K562 (cell line): ENCODE data around the gene TSPAN18. TPM values are rescaled to one million over a fixed set of nuclear protein-coding genes. Genes with fewer than 3 reads are reported as not detected.

Experiments
- ATAC-seq: fragments of 200-7000 bp; cut with Tn5 transposase; 3 replicates; pipeline ENCODE4 v1.9.1; 2020; ENCODE audit warnings: moderate library complexity
- BruUV-seq: library from RNA; stranded (reverse); fragments of 400-500 nt; replicated peaks from 2 replicates; lab custom pipeline; 2021; lab: Mats Ljungman, UMichigan
- CTCF ChIA-PET: fragments of 300-600 bp; formaldehyde crosslinking; extraction: SDS; loops from one replicate; lab custom pipeline; 2021; ENCODE audit warnings: low intra/inter-chr PET ratio; lab: Yijun Ruan, JAX
- POLR2A ChIA-PET: fragments of 300-600, 350-650 bp; sonication (Branson Sonifier 250); formaldehyde crosslinking; extraction: SDS; loops from one replicate; lab custom pipeline; 2021; ENCODE audit warnings: antibody characterized with exemption, inconsistent platforms; lab: Yijun Ruan, JAX
- DNase-seq, 4 experiments: peaks; one replicate each; pipeline versions ENCODE4 v3.0.0 to v3.0.0-alpha.2; 2011 to 2018; ENCODE audit warnings: low spot score in 3 of 4, mixed read lengths in 3 of 4; ENCODE audit errors: extremely low read depth in 1 of 4
- FAIRE-seq: peaks from 2 replicates; lab custom pipeline; 2011; peaks lifted over from hg19 to GRCh38; lab: Jason Lieb, UNC
- H2AFZ ChIP-seq: 2 replicates; pipeline ENCODE4 v1.6.0; 2011; ENCODE audit warnings: low read depth, low read length, control low read depth, inconsistent platforms
- H3K27ac ChIP-seq: fragments of 200-600 bp; 3 replicates; pipeline ENCODE4 v1.8.0; 2011; ENCODE audit warnings: low read depth, mild to moderate bottlenecking, control low read depth, inconsistent platforms, low read length, moderate library complexity, mixed read lengths; ENCODE audit errors: extremely low read depth
- H3K27me3 ChIP-seq, 2 experiments: fragments of 300-600 bp in 1 of 2; 2 replicates in 1 of 2; 3 replicates in 1 of 2; pipeline versions ENCODE4 v1.6.0 to v1.8.0; 2011; ENCODE audit warnings: inconsistent platforms in 2 of 2, low read length in 2 of 2, mild to moderate bottlenecking in 1 of 2, mixed read lengths in 1 of 2, moderate library complexity in 1 of 2; ENCODE audit not compliant: control insufficient read depth in 2 of 2, insufficient read depth in 2 of 2
- H3K36me3 ChIP-seq: fragments of 300-600 bp; 3 replicates; pipeline ENCODE4 v1.8.0; 2011; ENCODE audit warnings: mild to moderate bottlenecking, low read length, inconsistent platforms; ENCODE audit not compliant: control insufficient read depth, insufficient read depth
- H3K4me1 ChIP-seq, 2 experiments: fragments of 200-600 bp in 1 of 2; replicated peaks in 1 of 2; 2 replicates in 1 of 2; 3 replicates in 1 of 2; pipeline versions ENCODE4 v1.5.1 to v1.8.0; 2011; ENCODE audit warnings: inconsistent platforms in 2 of 2, low read length in 2 of 2, mild to moderate bottlenecking in 1 of 2, mixed read lengths in 1 of 2, moderate library complexity in 1 of 2; ENCODE audit not compliant: control insufficient read depth in 2 of 2, insufficient read depth in 2 of 2
- H3K4me2 ChIP-seq: 2 replicates; pipeline ENCODE4 v1.6.1; 2011; ENCODE audit warnings: low read length, control low read depth, inconsistent platforms, mixed read lengths; ENCODE audit not compliant: insufficient read depth
- H3K4me3 ChIP-seq: fragments of 200-600 bp; sonication (generic), shearing (Covaris generic); 2 replicates; pipeline ENCODE4 v1.5.1; 2016; ENCODE audit warnings: control low read depth, inconsistent platforms
- H3K79me2 ChIP-seq: fragments of 200-600 bp; 3 replicates; pipeline ENCODE4 v1.8.0; 2011; ENCODE audit warnings: low read length, inconsistent platforms; ENCODE audit not compliant: control insufficient read depth, insufficient read depth
- H3K9ac ChIP-seq, 2 experiments: 2 replicates each; pipeline versions ENCODE4 v1.6.0 to v1.6.1; 2011; ENCODE audit warnings: low read depth in 2 of 2, low read length in 2 of 2, control low read depth in 1 of 2, inconsistent platforms in 1 of 2, mild to moderate bottlenecking in 1 of 2, mixed read lengths in 1 of 2; ENCODE audit not compliant: insufficient read depth in 1 of 2
- H3K9me1 ChIP-seq: one replicate; pipeline ENCODE4 v1.6.0; 2011; ENCODE audit warnings: inconsistent platforms, mild to moderate bottlenecking, low read length, moderate library complexity; ENCODE audit not compliant: control insufficient read depth, insufficient read depth
- H3K9me3 ChIP-seq: replicated peaks from 2 replicates; pipeline ENCODE4 v1.5.1; 2011; ENCODE audit warnings: low read depth, low read length, inconsistent platforms; ENCODE audit not compliant: control insufficient read depth, insufficient read depth
- H4K20me1 ChIP-seq: replicated peaks from 2 replicates; pipeline ENCODE4 v1.6.1; 2011; ENCODE audit warnings: low read length, inconsistent platforms, mixed read lengths; ENCODE audit not compliant: control insufficient read depth, insufficient read depth
- E2F4 ChIP-seq: sonication (generic); formaldehyde crosslinking; IDR thresholded peaks from 2 replicates; pipeline ENCODE4 v1.8.0; 2022; ENCODE audit warnings: mild to moderate bottlenecking, low read depth, missing genetic modification reagents
- ETV1 ChIP-seq: fragments of 450-650 bp; conservative IDR thresholded peaks from 2 replicates; pipeline ENCODE4 v1.6.1; 2016; ENCODE audit warnings: missing genetic modification characterization, control low read depth, low read depth, missing compliant biosample characterization
- KAT7 ChIP-seq: sonication (generic); formaldehyde crosslinking; IDR thresholded peaks from 2 replicates; pipeline ENCODE4 v1.8.0; 2022; ENCODE audit warnings: missing genetic modification reagents, mild to moderate bottlenecking, borderline replicate concordance
- KLF10 ChIP-seq: fragments of 250-450 bp; sonication (Bioruptor Pico); IDR thresholded peaks from 2 replicates; pipeline ENCODE4 v1.6.1; 2021; ENCODE audit warnings: matching md5 sums
- MTA1 ChIP-seq: fragments of 450-650 bp; IDR thresholded peaks from 2 replicates; pipeline ENCODE4 v1.6.1; 2017; ENCODE audit warnings: borderline replicate concordance
- MYBL2 ChIP-seq, 2 experiments: fragments of 450-650 bp in 1 of 2; sonication (generic) in 1 of 2; formaldehyde crosslinking in 1 of 2; IDR thresholded peaks; 2 replicates each; pipeline versions ENCODE4 v1.6.1 to v1.8.1; 2017 to 2022; ENCODE audit warnings: borderline replicate concordance in 1 of 2, inconsistent platforms in 1 of 2, low read depth in 1 of 2, mild to moderate bottlenecking in 1 of 2, missing genetic modification reagents in 1 of 2, moderate library complexity in 1 of 2
- PHF21A ChIP-seq: fragments of 450-650 bp; IDR thresholded peaks from 2 replicates; pipeline ENCODE4 v1.6.1; 2017; ENCODE audit warnings: low read depth, borderline replicate concordance
- RBM15 ChIP-seq: fragments of 200-400 bp; formaldehyde crosslinking; IDR thresholded peaks from 2 replicates; pipeline ENCODE4 v1.6.1; 2018; ENCODE audit warnings: mild to moderate bottlenecking, low read length, moderate library complexity; ENCODE audit not compliant: insufficient read depth
- SAFB2 ChIP-seq: fragments of 200-400 bp; formaldehyde crosslinking; IDR thresholded peaks from 2 replicates; pipeline ENCODE4 v1.6.1; 2018; ENCODE audit warnings: borderline replicate concordance, low read length, low read depth, moderate library complexity; ENCODE audit not compliant: severe bottlenecking
- SP2 ChIP-seq: IDR thresholded peaks from 2 replicates; pipeline ENCODE4 v1.6.1; 2011; ENCODE audit warnings: mild to moderate bottlenecking, low read depth, low read length, moderate library complexity; ENCODE audit not compliant: poor library complexity, severe bottlenecking; ENCODE audit errors: extremely low read depth
- ZNF165 ChIP-seq: fragments of 250-450 bp; sonication (Bioruptor Pico); IDR thresholded peaks from 2 replicates; pipeline ENCODE4 v1.4.0; 2020; ENCODE audit warnings: borderline replicate concordance
- ZNF354B ChIP-seq: fragments of 250-450 bp; sonication (Bioruptor Pico); IDR thresholded peaks from 2 replicates; pipeline ENCODE4 v1.4.0; 2020
- ZNF41 ChIP-seq: fragments of 250-450 bp; sonication (Bioruptor Pico); conservative IDR thresholded peaks from 2 replicates; pipeline ENCODE4 v1.4.0; 2020; ENCODE audit warnings: mild to moderate bottlenecking
- ZNF592 ChIP-seq: fragments of 450-650 bp; IDR thresholded peaks from 2 replicates; pipeline ENCODE4 v1.6.1; 2017; ENCODE audit warnings: antibody characterized with exemption, mild to moderate bottlenecking
- ZNF778 ChIP-seq: fragments of 450-650 bp; formaldehyde crosslinking; IDR thresholded peaks from 2 replicates; pipeline ENCODE4 v1.4.0; 2020; ENCODE audit warnings: mild to moderate bottlenecking, moderate library complexity
- in situ Hi-C: fragments of 300-500 bp; cut with MboI; formaldehyde crosslinking; loops from 4 replicates; pipeline ENCODE4 v1.15.0; 2018; ENCODE audit warnings: inconsistent platforms, mixed read lengths
- intact Hi-C: fragments of 100-400 bp; cut with micrococcal nuclease; formaldehyde crosslinking; loops from 2 replicates; pipeline ENCODE4 v1.14.2; 2022
- polyA plus RNA-seq, 8 experiments: library from polyadenylated mRNA; depleted of rRNA in 4 of 8; stranded (reverse) in 5 of 8; unstranded in 3 of 8; fragments of >200 nt; fragmentation: Nextera tagmentation in 2 of 8; fragmentation: Illumina TruSeq in 1 of 8; extraction: Ambion mirVana in 2 of 8; extraction: Trizol in 1 of 8; gene quantifications; 2 replicates each; pipeline versions ENCODE4 v1.2.1 to v1.2.3, GENCODE V29; 2011 to 2014; ENCODE audit warnings: inconsistent platforms in 1 of 8, missing spikeins in 1 of 8
- total RNA-seq, 7 experiments: library from RNA; depleted of rRNA in 6 of 7; stranded (reverse); fragments of >200 nt in 6 of 7; fragmentation: Illumina TruSeq in 2 of 7; extraction: Trizol in 2 of 7; gene quantifications; 2 replicates each; pipeline versions ENCODE4 v1.2.1 to v1.2.3, GENCODE V29; 2011 to 2021; ENCODE audit warnings: low replicate concordance in 1 of 7
- TF ChIP-seq, protein P1 (sequence below): fragments of 450-650 bp; IDR thresholded peaks from 2 replicates; pipeline ENCODE4 v1.6.1; 2016; ENCODE audit warnings: mild to moderate bottlenecking

Gene TSPAN18
- total and polyA plus RNA-seq, 9 of the 15 experiments (the other 6 are each of a cell fraction or from before 2014, with no cell fraction given) = 0.17 to 0.35 (median 0.22) TPM; not detected in 4

- Histone ChIP-seq H3K27me3 (peaks cover 4 to 63% of the 10 kb centered on the region in 2 experiments; a peak in 4 of 5 replicates), H2AFZ (no peak overlapping the region), H3K9me1 (no peaks in the 10 kb centered on the region), H3K36me3 (no peaks in the 10 kb centered on the region), H4K20me1 (0 out of 2 replicates have a peak, but pooled peaks cover 2% of the 10 kb centered on the region), H3K79me2 (no peaks in the 10 kb centered on the region), H3K4me2 (no peak overlapping the region), H3K9me3 (no peaks in the 10 kb centered on the region), H3K4me1 (no peaks in the 10 kb centered on the region; a peak in 1 of 5 replicates), H3K9ac (no peak overlapping the region), H3K27ac (no peak overlapping the region), H3K4me3 (no peak overlapping the region)
- POLR2A ChIA-PET = interaction anchor here (0.7 kb wide), 1 partner anchor 1402 kb away, joined by 4 read pairs; no protein-coding TSS in a partner anchor
- no TSS peak for BruUV-seq
- ATAC-seq (no peak), DNase-seq (no peak), FAIRE-seq (no peak)
- in situ Hi-C loops = no loop called here
- intact Hi-C loops = no loop called here
- CTCF ChIA-PET = no interaction called here
- TF ChIP-seq SP2 = no peak
- TF ChIP-seq, protein P1, sequence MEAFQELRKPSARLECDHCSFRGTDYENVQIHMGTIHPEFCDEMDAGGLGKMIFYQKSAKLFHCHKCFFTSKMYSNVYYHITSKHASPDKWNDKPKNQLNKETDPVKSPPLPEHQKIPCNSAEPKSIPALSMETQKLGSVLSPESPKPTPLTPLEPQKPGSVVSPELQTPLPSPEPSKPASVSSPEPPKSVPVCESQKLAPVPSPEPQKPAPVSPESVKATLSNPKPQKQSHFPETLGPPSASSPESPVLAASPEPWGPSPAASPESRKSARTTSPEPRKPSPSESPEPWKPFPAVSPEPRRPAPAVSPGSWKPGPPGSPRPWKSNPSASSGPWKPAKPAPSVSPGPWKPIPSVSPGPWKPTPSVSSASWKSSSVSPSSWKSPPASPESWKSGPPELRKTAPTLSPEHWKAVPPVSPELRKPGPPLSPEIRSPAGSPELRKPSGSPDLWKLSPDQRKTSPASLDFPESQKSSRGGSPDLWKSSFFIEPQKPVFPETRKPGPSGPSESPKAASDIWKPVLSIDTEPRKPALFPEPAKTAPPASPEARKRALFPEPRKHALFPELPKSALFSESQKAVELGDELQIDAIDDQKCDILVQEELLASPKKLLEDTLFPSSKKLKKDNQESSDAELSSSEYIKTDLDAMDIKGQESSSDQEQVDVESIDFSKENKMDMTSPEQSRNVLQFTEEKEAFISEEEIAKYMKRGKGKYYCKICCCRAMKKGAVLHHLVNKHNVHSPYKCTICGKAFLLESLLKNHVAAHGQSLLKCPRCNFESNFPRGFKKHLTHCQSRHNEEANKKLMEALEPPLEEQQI = no peak
- TF ChIP-seq KLF10 (CRISPR knock-in tag) = no peak
- no peak for TF ChIP-seq ZNF41
- no peak for TF ChIP-seq ZNF354B (CRISPR knock-in tag)
- TF ChIP-seq ZNF592 = no peak
- no peak for TF ChIP-seq MTA1
- no peak for TF ChIP-seq RBM15
- TF ChIP-seq ETV1 (tag) = no peak
- TF ChIP-seq MYBL2 (IDR thresholded peaks at IDR 0.05; ENCODE audit: low read depth) = no peak
- TF ChIP-seq MYBL2 (CRISPR knock-in tag; IDR thresholded peaks at IDR 0.05; ENCODE audit: borderline replicate concordance) = no peak
- no peak for TF ChIP-seq ZNF165 (CRISPR knock-in tag)
- TF ChIP-seq ZNF778 (CRISPR knock-in tag) = no peak
- TF ChIP-seq SAFB2 = no peak
- no peak for TF ChIP-seq KAT7 (CRISPR knock-in tag)
- no peak for TF ChIP-seq E2F4
- no peak for TF ChIP-seq PHF21A
Measured at GRCh38 chr11:44798607-44798972, 71.8 kb downstream of the TSPAN18 start.
